Fibroblast of the conjunctiva (primary cell): ENCODE data around the gene JADE3.

ENCODE experiments used
- DNase-seq: peaks from one replicate; pipeline ENCODE4 v3.0.0-alpha.2; 2010; ENCODE audit warnings: low read depth

JADE3 gene

DNA sequence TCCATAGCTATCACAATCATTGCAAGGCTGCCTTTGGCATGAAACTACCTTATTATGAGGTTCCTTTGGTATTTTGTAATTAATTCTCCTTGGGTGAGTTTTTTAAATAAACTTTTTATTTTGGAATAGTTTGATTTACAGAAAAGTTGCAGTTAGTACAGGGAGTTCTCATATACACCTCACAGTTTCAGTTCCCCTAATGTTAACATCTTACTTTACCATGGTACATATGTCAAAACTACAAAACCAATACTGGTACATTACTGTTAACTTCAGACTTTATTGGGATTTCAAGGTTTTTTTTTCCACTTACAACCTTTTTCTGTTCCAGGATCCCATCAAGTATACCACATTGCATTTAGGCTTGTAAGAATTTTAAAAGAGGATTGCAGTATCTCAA, 114.0 kb downstream of the JADE3 start:
- DNase-seq = no peak

DNA sequence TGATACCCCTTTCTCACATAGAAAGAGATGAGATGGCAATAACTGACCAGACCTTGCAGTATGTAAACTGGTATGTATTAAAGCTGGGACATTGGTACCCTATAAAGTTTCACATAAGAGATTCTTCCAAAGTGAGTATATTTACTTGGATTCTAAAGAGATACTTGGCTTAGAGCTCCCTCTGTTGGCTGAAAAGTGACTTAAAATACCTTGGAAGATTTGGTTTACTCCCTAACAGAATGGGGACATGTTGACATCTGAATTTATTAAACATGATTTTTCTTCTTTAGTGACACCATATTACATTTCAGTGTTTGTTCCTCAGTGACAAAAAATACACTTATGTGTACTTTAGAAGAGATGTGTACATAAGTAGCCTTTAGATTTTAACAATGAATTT, 118.1 kb downstream of the JADE3 start:
- DNase-seq = peak; percentile 56

- no peak for DNase-seq
Measured at GRCh38 chrX:47047989-47048388, 135.8 kb downstream of the JADE3 start.

- no peak for DNase-seq
Measured at GRCh38 chrX:47059142-47059874, 147.1 kb downstream of the JADE3 start.

DNA sequence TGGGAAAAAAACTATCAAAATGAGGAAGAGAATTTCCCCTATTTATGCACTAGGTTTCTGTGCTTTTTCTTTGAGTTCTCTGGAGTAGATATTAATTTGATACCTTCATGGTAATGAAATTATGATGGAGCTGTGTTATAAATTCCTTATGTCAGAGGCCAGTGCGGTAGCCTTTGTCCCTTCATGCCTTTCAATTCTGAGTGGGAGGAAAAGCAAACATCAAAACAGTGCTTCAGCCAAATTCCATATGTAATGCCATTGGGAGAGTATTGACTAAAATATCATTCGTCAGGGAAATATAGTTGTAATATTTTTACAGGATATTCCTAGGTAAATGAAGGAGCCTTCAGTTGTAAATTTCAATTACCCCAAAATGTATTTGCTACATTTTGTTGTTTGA, 148.5 kb downstream of the JADE3 start:
- DNase-seq = no peak

- DNase-seq = no peak
Measured at GRCh38 chrX:47061238-47061919, 149.2 kb downstream of the JADE3 start.

DNA sequence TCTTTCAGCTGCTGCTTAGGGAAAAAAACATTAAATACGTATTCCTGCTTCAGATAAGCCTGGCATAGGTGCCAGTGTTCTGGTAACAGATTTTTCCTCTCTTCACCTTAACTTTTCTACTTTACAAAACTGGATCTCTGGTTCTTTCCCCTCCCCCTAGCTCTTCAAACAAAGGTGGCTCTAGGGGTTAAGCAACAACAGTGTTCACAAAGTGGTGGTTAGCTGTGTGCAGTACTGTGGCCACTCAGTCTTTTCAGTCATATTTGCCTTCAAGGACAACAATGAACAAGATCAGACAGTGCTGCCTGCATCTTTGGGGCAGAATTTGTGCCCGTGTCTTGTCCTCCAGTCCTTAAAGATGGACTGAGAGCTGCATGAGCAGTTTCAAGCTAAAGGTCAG, 151.0 kb downstream of the JADE3 start:
- DNase-seq = no peak

GRCh38 chrX:47068214-47068613, 156.0 kb downstream of the JADE3 start:
- no peak for DNase-seq

- DNase-seq = no peak
Measured at GRCh38 chrX:47068720-47069119, 156.5 kb downstream of the JADE3 start.

DNA sequence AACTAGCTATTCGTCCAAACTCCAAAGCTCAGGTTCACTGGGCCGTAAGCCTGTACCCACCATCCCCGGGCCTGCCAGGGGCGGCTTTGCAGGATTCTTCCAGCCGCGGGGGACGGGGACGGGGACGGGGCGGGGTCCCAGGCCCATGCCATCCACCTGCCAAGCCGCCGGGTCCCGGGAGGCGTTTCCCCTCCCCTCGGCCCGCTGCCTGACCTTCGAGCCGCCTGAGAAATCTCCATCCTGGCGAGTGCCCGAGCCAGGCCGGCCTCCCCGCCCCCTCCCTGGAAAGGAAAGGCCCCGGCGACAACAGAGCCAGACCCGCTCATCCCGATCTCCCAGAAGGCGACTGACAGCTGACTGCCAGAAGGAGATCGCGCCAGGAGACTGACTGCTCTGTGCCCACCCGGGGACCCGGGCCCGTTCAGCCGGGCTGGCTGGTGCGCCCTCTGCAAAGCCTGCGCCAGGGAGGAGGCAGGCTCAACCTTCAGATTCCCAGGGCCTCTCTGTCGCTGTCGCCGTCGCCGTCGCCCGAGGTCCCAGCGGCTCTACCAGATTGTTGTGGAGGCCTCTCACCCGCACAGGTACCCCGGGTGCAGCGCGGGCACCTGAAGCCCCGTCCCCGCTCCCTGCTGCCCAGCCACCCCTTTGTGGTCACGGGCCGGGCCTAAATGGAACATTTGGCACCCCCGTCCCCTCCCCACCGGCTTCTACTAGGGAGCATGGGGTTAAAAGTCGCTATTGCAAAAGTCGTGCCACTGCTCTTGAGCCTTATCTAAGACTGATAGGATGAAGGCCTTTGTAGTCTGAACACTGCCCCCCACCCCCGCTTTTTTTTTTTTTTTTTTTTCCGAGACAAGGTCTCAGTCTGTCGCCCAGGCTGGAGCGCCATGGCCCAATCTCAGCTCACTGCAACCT, 166.2 kb downstream of the JADE3 start, which contains the start of gene RGN:
TSS of gene RGN (plus strand) at position 315 of the 915 bp plus-strand sequence. CDS start 2,702 bp downstream, outside the sequence.
- no peak for DNase-seq

DNA sequence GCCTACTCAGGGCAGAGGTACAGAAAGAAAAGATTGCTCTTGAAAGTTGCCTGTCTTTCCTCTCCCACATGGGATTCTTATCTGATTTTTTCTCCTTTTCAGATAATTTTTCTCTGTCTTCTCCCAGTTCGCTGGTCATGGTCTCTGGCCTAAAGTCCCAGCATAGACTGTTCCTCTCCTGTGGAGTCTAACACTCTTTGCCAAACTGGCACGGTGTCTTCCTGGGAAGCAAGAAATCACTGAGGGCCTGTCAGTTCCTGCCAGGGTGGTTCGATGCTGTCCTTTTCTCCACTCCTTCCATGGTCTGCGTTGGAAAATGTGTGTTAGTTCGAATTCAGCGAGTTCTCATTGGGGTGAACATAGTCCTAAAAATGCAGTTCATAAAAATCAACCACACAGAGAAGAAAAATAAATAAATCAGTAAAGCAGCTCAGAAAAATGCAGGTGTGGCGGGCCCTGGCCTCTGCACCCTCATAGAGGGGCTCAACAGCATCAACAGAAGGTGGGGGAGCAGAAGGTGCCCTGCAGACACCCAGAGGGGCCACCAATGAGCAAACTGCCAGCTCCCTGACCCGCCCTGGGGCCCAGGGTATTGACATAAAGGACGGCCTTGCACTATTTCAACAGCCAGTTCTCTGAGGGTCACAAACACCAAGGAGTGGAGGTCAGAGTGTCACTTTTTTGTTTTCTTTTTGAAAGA, 168.1 kb downstream of the JADE3 start:
- DNase-seq = no peak

GRCh38 chrX:47080915-47081236, 168.7 kb downstream of the JADE3 start:
- DNase-seq = no peak

DNA sequence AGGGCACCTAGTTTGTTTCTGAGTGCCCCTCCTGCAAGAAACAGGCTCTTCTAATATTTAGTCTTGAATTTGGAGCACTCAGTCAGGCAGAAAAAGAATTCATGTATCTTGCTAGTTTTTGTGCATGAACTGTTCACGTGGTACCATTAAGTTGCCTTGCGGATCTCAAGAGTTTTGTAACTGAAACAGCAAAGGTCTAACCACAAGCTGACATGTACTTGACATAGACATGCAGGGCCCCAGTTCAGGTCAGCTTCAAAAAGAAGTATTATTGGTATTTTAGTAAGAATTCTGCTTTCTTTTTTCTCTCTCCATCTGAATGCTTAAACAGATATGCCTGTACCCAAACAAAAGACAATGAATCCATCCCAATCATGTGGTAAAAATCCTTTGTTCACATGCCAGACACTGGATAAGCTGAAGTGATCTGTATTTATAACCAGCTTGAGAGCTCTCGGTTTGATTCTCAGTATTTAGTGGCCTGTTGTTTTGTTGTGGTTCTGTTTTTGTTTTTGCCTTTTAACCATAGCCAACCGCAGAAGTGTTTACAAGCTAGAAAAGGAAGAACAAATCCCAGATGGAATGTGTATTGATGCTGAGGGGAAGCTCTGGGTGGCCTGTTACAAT, 179.0 kb downstream of the JADE3 start:
- DNase-seq = no peak

DNA sequence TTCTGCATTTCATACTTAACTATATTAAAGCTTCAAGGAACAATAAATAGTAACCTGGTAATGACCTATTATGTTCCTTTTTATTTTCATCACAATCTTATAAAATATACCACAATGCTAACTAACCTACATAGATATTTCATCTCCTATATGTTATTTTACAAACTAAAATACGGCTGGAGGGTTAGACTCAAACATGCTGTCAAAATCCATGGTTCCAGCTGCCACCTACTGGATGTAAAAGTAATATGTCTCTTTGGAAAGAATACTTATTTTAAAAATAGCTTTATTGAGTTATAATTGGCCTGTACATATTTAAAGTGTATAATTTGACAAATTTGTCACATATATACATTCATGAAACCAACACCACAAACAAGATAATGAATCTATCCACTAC, 181.0 kb downstream of the JADE3 start:
- DNase-seq = peak; percentile 33

DNA sequence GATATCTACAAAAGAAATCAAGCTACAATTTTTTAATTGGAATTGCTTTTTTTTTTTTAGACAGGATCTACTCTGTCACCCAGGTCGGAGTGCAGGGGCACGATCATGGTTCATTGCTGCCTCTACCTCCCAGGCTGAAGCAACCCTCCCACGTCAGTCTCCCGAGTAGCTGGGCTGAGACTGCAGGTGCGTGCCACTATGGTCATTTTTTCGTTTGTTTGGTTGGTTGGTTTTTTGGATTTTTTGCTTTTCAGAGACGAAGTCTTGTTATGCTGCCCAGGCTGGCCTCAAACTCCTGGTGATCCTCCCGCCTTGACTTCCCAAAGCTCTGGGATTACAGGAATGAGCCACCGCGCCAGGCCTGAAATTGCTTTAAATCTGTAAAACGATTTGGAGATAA, 181.6 kb downstream of the JADE3 start:
- no peak for DNase-seq

GRCh38 chrX:47097018-47097417, 184.8 kb downstream of the JADE3 start:
- DNase-seq = no peak

- DNase-seq = no peak
Measured at GRCh38 chrX:47098338-47099094, 186.3 kb downstream of the JADE3 start.

DNA sequence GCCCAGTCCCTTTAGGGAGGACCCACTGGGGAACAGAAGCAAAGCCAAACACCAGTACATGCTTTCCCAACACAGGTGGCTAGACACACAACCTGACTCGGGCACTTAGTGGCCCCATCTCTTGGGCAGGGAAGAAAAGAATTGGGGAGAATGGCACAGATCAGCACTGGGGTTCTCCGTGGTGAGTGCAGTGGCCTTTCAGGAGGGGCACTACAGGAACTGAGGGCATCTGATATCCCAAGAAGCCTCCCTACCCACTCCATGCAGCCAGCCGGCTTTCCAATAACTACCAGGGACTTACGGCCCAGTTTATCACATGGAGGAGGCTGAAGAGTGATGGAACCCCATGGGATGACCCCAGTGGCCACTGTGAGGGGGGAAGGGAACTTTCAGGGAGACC, 189.0 kb downstream of the JADE3 start:
- no peak for DNase-seq
